K562 (cell line): ENCODE measurements around the gene RPL38. TPM values are rescaled to one million over a fixed set of nuclear protein-coding genes. Genes with fewer than 3 reads are reported as not detected.

Experiments used
- ATAC-seq: fragments of 200-7000 bp; cut with Tn5 transposase; 3 replicates; pipeline ENCODE4 v1.9.1; 2020; ENCODE audit warnings: moderate library complexity
- BruUV-seq: library from RNA; stranded (reverse); fragments of 400-500 nt; replicated peaks from 2 replicates; lab custom pipeline; 2021; lab: Mats Ljungman, UMichigan
- CTCF ChIA-PET: fragments of 300-600 bp; formaldehyde crosslinking; extraction: SDS; loops from one replicate; lab custom pipeline; 2021; ENCODE audit warnings: low intra/inter-chr PET ratio; lab: Yijun Ruan, JAX
- POLR2A ChIA-PET: fragments of 300-600, 350-650 bp; sonication (Branson Sonifier 250); formaldehyde crosslinking; extraction: SDS; loops from one replicate; lab custom pipeline; 2021; ENCODE audit warnings: antibody characterized with exemption, inconsistent platforms; lab: Yijun Ruan, JAX
- DNase-seq, 4 experiments: peaks; one replicate each; pipeline versions ENCODE4 v3.0.0 to v3.0.0-alpha.2; 2011 to 2018; ENCODE audit warnings: low spot score in 3 of 4, mixed read lengths in 3 of 4; ENCODE audit errors: extremely low read depth in 1 of 4
- FAIRE-seq: peaks from 2 replicates; lab custom pipeline; 2011; peaks lifted over from hg19 to GRCh38; lab: Jason Lieb, UNC
- H2AFZ ChIP-seq: 2 replicates; pipeline ENCODE4 v1.6.0; 2011; ENCODE audit warnings: low read depth, low read length, control low read depth, inconsistent platforms
- H3K27ac ChIP-seq: fragments of 200-600 bp; 3 replicates; pipeline ENCODE4 v1.8.0; 2011; ENCODE audit warnings: low read depth, mild to moderate bottlenecking, control low read depth, inconsistent platforms, low read length, moderate library complexity, mixed read lengths; ENCODE audit errors: extremely low read depth
- H3K27me3 ChIP-seq, 2 experiments: fragments of 300-600 bp in 1 of 2; 2 replicates in 1 of 2; 3 replicates in 1 of 2; pipeline versions ENCODE4 v1.6.0 to v1.8.0; 2011; ENCODE audit warnings: inconsistent platforms in 2 of 2, low read length in 2 of 2, mild to moderate bottlenecking in 1 of 2, mixed read lengths in 1 of 2, moderate library complexity in 1 of 2; ENCODE audit not compliant: control insufficient read depth in 2 of 2, insufficient read depth in 2 of 2
- H3K36me3 ChIP-seq: fragments of 300-600 bp; 3 replicates; pipeline ENCODE4 v1.8.0; 2011; ENCODE audit warnings: mild to moderate bottlenecking, low read length, inconsistent platforms; ENCODE audit not compliant: control insufficient read depth, insufficient read depth
- H3K4me1 ChIP-seq, 2 experiments: fragments of 200-600 bp in 1 of 2; replicated peaks in 1 of 2; 2 replicates in 1 of 2; 3 replicates in 1 of 2; pipeline versions ENCODE4 v1.5.1 to v1.8.0; 2011; ENCODE audit warnings: inconsistent platforms in 2 of 2, low read length in 2 of 2, mild to moderate bottlenecking in 1 of 2, mixed read lengths in 1 of 2, moderate library complexity in 1 of 2; ENCODE audit not compliant: control insufficient read depth in 2 of 2, insufficient read depth in 2 of 2
- H3K4me2 ChIP-seq: 2 replicates; pipeline ENCODE4 v1.6.1; 2011; ENCODE audit warnings: low read length, control low read depth, inconsistent platforms, mixed read lengths; ENCODE audit not compliant: insufficient read depth
- H3K4me3 ChIP-seq: fragments of 200-600 bp; sonication (generic), shearing (Covaris generic); 2 replicates; pipeline ENCODE4 v1.5.1; 2016; ENCODE audit warnings: control low read depth, inconsistent platforms
- H3K79me2 ChIP-seq: fragments of 200-600 bp; 3 replicates; pipeline ENCODE4 v1.8.0; 2011; ENCODE audit warnings: low read length, inconsistent platforms; ENCODE audit not compliant: control insufficient read depth, insufficient read depth
- H3K9ac ChIP-seq, 2 experiments: 2 replicates each; pipeline versions ENCODE4 v1.6.0 to v1.6.1; 2011; ENCODE audit warnings: low read depth in 2 of 2, low read length in 2 of 2, control low read depth in 1 of 2, inconsistent platforms in 1 of 2, mild to moderate bottlenecking in 1 of 2, mixed read lengths in 1 of 2; ENCODE audit not compliant: insufficient read depth in 1 of 2
- H3K9me1 ChIP-seq: one replicate; pipeline ENCODE4 v1.6.0; 2011; ENCODE audit warnings: inconsistent platforms, mild to moderate bottlenecking, low read length, moderate library complexity; ENCODE audit not compliant: control insufficient read depth, insufficient read depth
- H3K9me3 ChIP-seq: replicated peaks from 2 replicates; pipeline ENCODE4 v1.5.1; 2011; ENCODE audit warnings: low read depth, low read length, inconsistent platforms; ENCODE audit not compliant: control insufficient read depth, insufficient read depth
- H4K20me1 ChIP-seq: replicated peaks from 2 replicates; pipeline ENCODE4 v1.6.1; 2011; ENCODE audit warnings: low read length, inconsistent platforms, mixed read lengths; ENCODE audit not compliant: control insufficient read depth, insufficient read depth
- DNMT1 ChIP-seq: fragments of 450-650 bp; IDR thresholded peaks from 2 replicates; pipeline ENCODE4 v1.6.1; 2016; ENCODE audit warnings: antibody characterized with exemption, mild to moderate bottlenecking
- GATAD2A ChIP-seq: fragments of 450-650 bp; IDR thresholded peaks from 2 replicates; pipeline ENCODE4 v1.6.1; 2017
- KLF1 ChIP-seq: fragments of 450-650 bp; IDR thresholded peaks from 2 replicates; pipeline ENCODE4 v1.6.1; 2016; ENCODE audit warnings: missing genetic modification characterization, missing compliant biosample characterization
- SAFB2 ChIP-seq: fragments of 200-400 bp; formaldehyde crosslinking; IDR thresholded peaks from 2 replicates; pipeline ENCODE4 v1.6.1; 2018; ENCODE audit warnings: borderline replicate concordance, low read length, low read depth, moderate library complexity; ENCODE audit not compliant: severe bottlenecking
- TARDBP ChIP-seq: fragments of 450-650 bp; IDR thresholded peaks from 2 replicates; pipeline ENCODE4 v1.6.1; 2016
- TOE1 ChIP-seq, 2 experiments: fragments of 450-650 bp in 1 of 2; sonication (generic) in 1 of 2; formaldehyde crosslinking in 1 of 2; IDR thresholded peaks; 2 replicates each; pipeline versions ENCODE4 v1.7.1 to v1.8.0; 2016 to 2022; ENCODE audit warnings: borderline replicate concordance in 2 of 2, mild to moderate bottlenecking in 2 of 2, antibody characterized with exemption in 1 of 2, inconsistent platforms in 1 of 2, low read depth in 1 of 2, missing genetic modification reagents in 1 of 2, moderate library complexity in 1 of 2
- TRIM24 ChIP-seq, 2 experiments: fragments of 450-650 bp; IDR thresholded peaks; 2 replicates each; pipeline ENCODE4 v1.6.1; 2016
- WGBS: fragments of 100-300 bp; shearing (Covaris generic); methylation state at CpG from one replicate; pipeline ENCODE4 v1.1.6; 2016; ENCODE audit warnings: low coverage, mixed read lengths; ENCODE audit not compliant: insufficient coverage; ENCODE audit errors: missing lambda C conversion rate; 5-methylcytosine and 5-hydroxymethylcytosine counted together
- in situ Hi-C: fragments of 300-500 bp; cut with MboI; formaldehyde crosslinking; loops from 4 replicates; pipeline ENCODE4 v1.15.0; 2018; ENCODE audit warnings: inconsistent platforms, mixed read lengths
- intact Hi-C: fragments of 100-400 bp; cut with micrococcal nuclease; formaldehyde crosslinking; loops from 2 replicates; pipeline ENCODE4 v1.14.2; 2022
- polyA plus RNA-seq, 8 experiments: library from polyadenylated mRNA; depleted of rRNA in 4 of 8; stranded (reverse) in 5 of 8; unstranded in 3 of 8; fragments of >200 nt; fragmentation: Nextera tagmentation in 2 of 8; fragmentation: Illumina TruSeq in 1 of 8; extraction: Ambion mirVana in 2 of 8; extraction: Trizol in 1 of 8; gene quantifications; 2 replicates each; pipeline versions ENCODE4 v1.2.1 to v1.2.3, GENCODE V29; 2011 to 2014; ENCODE audit warnings: inconsistent platforms in 1 of 8, missing spikeins in 1 of 8
- total RNA-seq, 7 experiments: library from RNA; depleted of rRNA in 6 of 7; stranded (reverse); fragments of >200 nt in 6 of 7; fragmentation: Illumina TruSeq in 2 of 7; extraction: Trizol in 2 of 7; gene quantifications; 2 replicates each; pipeline versions ENCODE4 v1.2.1 to v1.2.3, GENCODE V29; 2011 to 2021; ENCODE audit warnings: low replicate concordance in 1 of 7
- TF ChIP-seq, protein P1 (sequence below): fragments of 250-450 bp; sonication (Bioruptor Pico); IDR thresholded peaks from 2 replicates; pipeline ENCODE4 v1.4.0; 2020
- TF ChIP-seq, protein P2 (sequence below): fragments of 250-450 bp; sonication (Bioruptor Pico); IDR thresholded peaks from 2 replicates; pipeline ENCODE4 v1.8.0; 2022; ENCODE audit warnings: moderate library complexity, mild to moderate bottlenecking, inconsistent platforms

RPL38 gene
- total and polyA plus RNA-seq, 9 of the 15 experiments (the other 6 are each of a cell fraction or from before 2014, with no cell fraction given), result 1,224 to 3,864 (median 1,939) TPM

DNA sequence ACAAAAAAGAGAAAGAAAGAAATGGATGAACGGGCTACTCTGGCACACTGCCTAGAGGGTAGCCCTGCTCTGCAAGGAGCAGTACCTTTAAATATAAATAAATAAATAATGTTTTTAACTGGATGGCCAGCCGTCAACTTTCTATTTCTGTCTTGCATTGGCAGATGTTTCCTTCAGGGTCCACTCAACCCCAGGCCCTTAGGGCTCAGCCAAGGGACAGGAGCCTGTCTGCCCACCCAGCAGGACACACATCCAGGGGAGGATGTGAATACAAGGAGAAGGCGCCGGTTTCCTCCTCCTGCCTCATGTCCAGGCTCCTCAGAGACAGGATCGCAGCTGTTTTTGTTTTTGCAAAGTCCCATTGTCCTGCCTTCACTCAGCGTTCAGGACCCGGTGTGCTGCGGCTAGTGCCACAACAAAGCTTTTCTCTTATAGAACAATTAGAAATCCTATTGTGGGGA is 32.5 kb downstream of the RPL38 start:
- H3K9me3 ChIP-seq, result no peaks in the 10 kb centered on the region
- ChIA-PET CTCF (no interaction called here), POLR2A (interaction anchor here (0.6 to 1.4 kb wide), 5 partner anchors 8 to 27 kb away, joined by 3 to 4 read pairs (median 3); no protein-coding TSS in a partner anchor)
- intact Hi-C loops (no loop called here), in situ Hi-C loops (no loop called here)
- H3K9me1 ChIP-seq, result no peaks in the 10 kb centered on the region
- H3K4me3 ChIP-seq, result no peak overlapping the region
- BruUV-seq, result no TSS peak
- ATAC-seq, result no peak
- TF ChIP-seq TRIM24 (IDR thresholded peaks at IDR 0.05) (no peak), TOE1 (IDR thresholded peaks at IDR 0.05; ENCODE audit: borderline replicate concordance) (no peak), TOE1 (CRISPR knock-in tag; IDR thresholded peaks at IDR 0.05; ENCODE audit: borderline replicate concordance, low read depth) (no peak), GATAD2A (no peak), TARDBP (no peak), KLF1 (tag) (no peak), SAFB2 (no peak), DNMT1 (no peak)
- TF ChIP-seq, protein P1, sequence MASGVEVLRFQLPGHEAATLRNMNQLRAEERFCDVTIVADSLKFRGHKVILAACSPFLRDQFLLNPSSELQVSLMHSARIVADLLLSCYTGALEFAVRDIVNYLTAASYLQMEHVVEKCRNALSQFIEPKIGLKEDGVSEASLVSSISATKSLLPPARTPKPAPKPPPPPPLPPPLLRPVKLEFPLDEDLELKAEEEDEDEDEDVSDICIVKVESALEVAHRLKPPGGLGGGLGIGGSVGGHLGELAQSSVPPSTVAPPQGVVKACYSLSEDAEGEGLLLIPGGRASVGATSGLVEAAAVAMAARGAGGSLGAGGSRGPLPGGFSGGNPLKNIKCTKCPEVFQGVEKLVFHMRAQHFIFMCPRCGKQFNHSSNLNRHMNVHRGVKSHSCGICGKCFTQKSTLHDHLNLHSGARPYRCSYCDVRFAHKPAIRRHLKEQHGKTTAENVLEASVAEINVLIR, result no peak
- TF ChIP-seq, protein P2, sequence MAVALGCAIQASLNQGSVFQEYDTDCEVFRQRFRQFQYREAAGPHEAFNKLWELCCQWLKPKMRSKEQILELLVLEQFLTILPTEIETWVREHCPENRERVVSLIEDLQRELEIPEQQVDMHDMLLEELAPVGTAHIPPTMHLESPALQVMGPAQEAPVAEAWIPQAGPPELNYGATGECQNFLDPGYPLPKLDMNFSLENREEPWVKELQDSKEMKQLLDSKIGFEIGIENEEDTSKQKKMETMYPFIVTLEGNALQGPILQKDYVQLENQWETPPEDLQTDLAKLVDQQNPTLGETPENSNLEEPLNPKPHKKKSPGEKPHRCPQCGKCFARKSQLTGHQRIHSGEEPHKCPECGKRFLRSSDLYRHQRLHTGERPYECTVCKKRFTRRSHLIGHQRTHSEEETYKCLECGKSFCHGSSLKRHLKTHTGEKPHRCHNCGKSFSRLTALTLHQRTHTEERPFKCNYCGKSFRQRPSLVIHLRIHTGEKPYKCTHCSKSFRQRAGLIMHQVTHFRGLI (CRISPR knock-in tag), result no peak
- FAIRE-seq, result no peak
- H3K27ac ChIP-seq, result no peak overlapping the region
- H3K27me3 ChIP-seq, result no peaks in the 10 kb centered on the region; a peak in 1 of 5 replicates
- WGBS, result 65% methylated on average over 7 of the region's 8 CpGs
- H3K4me2 ChIP-seq, result no peak overlapping the region
- no peak for DNase-seq
- H3K9ac ChIP-seq, result no peak overlapping the region
- no peaks in the 10 kb centered on the region for H3K79me2 ChIP-seq
- H3K36me3 ChIP-seq, result no peaks in the 10 kb centered on the region
- no peak overlapping the region for H2AFZ ChIP-seq
- H3K4me1 ChIP-seq, result peaks cover 7 to 27% of the 10 kb centered on the region in 2 experiments
- H4K20me1 ChIP-seq, result no peaks in the 10 kb centered on the region
